NCI-H146 treated with DMSO at 0.1 percent for 48 hours (cell line): ENCODE results near the gene CALML3.
A peak's percentile ranks its signal among the peaks of the same experiment; 100 is the strongest.

Source experiments
- DNase-seq: peaks from one replicate; lab custom pipeline; 2025; ENCODE audit not compliant: unreplicated experiment; lab: John Stamatoyannopoulos, UW

Gene CALML3

DNA sequence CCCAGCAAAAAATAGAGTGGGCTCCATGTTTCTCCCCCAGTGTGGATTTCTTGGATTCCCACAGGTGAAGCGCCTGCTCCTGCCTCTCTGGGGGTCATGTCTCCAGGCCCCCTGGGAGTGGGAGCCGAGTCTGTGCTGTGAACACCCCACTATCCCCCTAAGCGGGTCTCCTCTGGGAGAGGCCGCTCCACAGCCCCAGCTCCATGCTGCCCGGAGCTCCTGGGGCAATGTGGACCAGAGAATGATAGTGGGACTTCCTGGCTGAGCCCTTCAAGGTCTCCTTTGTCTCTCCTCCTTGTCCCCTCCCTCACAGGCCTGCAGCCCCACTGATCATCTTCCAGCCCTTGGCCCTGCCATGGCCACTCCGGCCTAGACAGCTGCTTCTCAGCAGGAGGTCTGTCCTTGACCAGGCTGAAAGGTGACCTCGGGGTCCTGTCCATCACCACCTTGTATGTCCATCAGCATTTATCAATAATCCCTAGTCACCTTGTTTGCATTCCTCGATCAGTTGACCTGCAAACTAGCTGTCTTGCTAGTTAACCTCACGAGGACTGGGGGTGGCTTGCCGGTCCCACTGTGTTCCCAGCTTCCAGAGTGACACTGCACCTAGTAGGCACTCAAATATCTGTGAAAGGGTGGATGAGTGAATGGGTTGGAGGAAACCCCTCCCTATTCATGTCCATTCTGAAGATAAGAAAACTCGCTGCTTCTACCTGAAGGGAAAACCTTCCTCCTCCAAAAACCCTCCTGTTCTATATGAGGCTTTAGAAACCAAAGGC is 776 bp upstream of the CALML3 start:
- no peak for DNase-seq

DNA sequence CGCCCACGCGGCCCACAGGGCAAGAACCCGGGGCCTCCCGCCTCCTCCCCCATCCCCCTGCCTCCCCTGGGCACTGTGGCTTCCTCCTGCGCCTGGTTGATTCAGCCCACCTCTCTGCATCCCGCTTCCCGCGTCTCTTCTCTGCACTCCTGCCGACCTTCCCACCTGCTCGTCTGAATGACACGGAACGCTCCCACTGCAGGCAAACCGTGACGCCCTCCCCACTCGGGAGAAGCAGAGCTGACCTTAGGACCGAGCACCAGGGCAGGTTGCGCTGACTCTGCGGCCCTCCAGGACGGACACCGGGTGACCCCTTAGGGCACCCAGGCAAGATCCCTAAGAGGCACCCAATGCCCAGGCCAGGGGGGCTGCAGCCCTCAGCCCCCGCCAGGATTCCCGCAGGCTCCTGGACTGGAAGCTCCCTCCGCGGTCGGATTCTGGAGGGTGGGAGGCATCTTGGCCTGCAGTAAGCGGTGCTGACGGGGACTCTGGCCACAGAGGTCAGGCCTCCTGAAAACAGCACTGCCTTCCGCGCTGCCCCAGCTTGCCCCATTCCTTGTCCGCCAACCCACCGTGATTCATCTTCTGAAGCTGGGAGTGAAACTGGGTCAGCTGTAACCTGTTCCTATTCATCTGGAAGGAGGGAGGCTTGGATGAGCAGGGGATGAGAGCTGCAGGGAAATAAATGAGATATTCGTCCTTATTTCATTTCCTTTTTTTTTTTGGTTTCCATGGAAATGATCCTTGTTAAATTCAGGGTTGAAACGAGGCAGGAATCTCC is 990 bp downstream of the CALML3 start:
- DNase-seq, result no peak

DNA sequence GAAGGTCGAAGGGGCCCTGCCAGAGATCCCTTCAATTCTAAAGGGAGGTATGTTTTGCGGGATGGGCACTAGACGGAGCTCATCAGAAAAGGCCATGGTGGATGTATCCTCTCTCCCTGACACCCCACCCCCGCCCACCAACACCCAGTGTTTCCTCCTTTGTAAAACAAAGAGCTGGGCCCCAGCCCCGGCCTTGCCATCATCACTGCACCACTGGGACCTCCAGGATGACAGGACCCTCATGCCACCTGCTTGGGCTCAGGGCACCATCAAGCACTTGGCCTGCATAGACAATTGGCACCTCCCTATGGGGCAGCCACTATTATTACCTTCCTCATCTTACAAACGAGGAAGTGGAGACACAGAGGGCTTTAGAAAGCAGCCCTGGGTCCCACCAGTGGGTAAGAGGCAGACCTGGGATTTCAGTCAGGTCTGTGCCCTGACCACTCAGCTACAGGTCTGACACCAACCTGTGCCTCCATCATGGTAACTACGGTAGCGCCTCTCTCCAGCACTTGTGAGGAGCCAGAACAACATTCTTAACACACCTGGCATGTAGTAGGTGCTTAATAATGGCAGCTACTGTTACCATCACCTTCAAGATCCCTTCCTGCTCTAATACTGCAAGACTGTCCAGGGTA is 2.0 kb downstream of the CALML3 start:
- no peak for DNase-seq

DNA sequence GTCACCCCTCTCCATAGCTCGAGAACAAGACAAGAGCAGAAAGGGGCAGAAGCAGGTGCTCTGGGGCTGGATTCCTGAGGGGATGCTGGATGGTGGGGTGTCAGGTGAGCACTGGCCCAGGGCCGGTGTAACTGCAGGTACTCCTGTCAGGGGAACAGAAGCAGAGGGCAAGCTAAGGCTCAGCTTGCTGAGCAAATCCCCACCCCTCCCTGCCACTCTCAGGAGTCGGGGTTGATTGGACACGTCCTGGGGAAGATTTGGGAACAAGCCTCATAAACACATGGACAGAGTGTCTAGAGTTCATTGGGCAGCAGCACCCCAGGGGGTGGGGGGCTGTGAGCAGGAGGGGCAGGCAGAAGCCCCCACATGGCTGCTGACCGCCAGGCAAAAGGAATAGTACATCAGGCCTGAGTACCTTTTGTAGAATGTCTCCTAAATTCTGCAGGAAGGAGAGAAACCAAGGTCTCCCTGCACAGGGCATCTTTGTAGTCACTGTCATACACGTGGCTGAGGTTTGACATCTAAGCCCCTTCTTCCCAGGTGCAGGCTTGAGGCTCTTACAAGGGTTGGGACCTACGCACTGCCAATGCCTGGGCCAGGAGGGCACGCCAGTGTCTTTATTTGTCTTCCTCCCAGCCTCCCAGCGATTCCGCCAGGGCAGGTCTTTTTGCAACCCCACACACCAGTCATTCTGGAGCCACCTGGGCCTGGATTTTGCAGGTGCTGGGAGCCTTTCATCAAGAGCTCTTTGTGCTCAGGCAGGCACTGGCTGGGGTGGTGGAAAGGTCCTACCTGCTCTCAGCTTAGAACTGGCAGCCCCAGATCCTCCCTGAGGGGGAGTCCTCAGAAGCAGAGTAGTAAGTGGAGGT is 2.8 kb downstream of the CALML3 start:
- DNase-seq, result peak; percentile 24

DNA sequence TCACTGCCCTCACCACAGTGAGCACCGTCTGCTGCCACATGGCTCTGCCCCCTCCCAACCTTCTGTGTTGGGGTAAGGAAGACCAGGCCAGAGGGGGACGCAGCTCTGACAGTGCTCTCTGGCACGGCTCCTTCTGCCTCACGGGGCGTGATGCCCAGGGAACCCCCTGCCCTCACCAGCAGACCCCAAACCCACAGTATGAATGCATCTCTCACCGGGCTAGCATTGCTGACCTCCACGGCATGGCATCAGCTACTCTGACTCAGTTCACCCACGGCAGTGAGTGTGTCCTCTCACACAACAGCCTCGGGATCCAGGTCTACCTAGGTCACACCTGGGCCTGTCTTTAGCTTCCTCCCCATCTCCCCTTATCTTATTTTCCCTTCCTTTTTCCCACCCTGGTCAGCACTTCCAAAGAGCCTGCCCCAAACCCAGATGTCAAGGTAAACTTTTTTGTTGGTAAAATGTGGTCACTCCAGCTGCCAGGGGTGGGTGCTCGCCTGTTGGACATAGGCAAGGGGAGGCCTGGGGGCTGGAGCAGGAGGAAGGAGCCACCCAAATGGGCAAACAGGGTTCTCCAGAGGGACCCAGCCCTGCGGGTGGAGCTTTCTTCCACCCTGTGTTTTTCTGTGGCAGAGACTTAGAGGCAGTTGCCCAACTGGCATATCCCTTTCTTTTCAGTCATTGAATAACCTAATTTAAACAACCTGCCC is 4.4 kb downstream of the CALML3 start:
- DNase-seq, result no peak

DNA sequence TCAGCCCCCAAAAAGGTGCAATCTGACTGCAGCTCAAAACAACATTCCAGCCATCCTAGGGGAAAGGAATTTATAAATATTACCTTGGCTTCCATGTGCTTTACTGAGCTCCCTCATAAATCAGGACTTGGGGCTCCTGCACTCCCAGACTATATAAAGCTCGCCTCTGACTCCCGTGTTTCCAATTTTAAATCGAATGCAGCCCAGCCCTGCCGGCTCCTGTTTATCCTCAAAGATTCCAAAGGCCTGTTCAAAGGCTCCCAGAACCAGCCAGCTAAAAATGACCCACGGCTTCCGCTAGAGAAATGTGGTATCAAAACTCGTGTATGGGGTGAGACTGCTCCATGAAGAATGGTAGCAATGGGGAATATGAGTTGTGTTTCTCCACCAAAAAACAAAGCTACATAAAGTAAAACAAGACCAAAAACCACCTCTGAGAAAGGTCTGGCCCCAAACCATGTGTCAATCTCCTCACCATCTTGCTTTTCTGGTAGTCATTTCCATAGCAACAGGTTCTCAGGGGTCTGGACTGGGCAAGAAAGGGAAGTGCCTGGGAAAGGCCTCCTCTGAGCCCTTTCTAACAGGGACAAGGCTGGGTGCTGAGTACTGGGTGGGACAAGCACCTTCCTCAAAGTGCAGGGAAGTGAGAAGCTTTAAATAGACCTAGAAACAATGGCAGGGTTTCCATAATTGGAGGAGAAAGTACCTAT is 5.1 kb downstream of the CALML3 start:
- no peak for DNase-seq

DNA sequence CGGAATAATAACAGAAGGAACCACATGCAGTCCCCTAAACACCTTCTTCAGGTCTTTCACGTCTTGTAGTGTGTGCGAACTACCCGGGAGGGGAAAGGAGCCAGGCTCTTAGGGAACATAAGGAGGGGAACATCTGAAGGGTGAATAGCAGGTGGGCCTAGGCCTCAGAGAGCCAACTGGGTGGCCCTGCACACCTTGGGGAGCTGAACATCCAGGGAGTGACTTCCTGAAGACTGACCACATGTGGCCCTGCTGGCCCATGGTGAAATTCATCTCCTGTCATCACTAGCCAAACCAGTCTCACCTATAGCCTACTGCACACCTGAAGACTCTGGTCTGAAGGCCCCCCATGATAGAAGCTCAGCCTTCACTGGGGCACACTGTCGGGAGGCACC is 5.6 kb downstream of the CALML3 start:
- DNase-seq, result no peak

DNA sequence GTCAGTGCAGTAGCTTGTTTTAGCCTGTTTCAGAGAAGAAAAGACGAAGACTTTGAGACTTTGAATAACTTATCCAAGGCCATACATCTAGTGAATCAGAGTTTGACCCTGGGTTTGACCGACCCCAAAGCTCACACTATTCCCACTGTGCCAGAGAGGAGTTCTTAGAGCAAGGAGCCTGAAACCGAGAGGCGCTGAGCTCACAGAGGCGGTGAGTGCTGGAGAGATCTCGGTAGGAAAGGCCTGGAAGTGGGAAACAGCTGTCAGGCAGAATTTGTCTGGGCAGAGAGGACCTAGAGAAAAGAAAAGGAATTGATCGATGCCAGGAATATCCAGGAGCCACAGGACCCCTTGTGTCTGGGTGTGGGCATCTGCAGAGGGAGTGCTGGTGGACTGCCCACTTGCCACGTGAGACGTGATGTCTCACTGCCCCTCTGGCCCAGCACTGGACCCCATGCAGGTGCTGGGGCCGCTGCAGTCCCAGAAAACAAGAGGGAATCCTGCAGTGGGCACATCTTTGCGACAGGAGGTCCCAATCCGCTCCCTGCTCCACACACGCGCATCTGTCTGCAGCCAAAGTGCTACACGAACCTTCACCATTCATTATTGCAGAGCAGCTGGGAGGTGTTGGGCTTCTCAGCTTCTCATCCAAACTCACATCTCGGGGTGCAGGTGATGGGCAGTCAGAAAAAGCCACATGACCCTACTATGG is 6.2 kb downstream of the CALML3 start:
- no peak for DNase-seq

DNA sequence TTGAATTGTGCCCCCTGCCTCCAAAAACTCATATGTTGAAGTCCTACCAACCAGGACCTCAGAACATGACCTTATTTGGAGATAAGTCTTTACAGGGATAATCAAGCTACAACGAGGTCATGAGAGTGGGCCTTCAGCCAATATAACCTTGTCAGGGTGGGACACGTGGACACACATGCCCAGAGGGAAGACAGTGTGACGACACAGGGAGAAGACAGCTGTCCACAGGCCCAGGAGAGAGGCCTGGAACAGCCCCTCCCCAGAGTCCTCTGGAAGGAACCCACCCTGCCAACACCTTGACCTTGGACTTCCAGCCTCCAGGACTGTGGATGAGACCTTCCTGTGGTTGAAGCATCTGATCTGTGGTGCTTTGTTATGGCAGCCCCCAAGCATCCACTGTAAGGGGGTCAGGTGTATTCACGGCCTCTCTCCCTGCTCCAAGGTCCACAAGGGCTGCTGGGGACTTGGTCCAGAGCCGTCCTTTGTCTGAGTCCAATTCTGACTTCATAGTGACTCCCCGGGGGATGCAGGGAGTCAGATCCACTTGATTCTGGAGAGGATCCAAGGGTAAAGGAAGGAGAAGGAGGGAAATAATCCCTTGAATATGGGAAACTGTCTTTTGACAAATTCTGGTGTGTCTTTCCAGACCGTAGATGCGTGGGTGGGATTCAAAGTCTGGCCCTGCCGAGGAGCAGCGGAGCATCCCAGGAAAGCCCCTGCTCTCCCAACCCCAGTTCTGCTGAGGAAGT is 7.0 kb downstream of the CALML3 start:
- no peak for DNase-seq

DNA sequence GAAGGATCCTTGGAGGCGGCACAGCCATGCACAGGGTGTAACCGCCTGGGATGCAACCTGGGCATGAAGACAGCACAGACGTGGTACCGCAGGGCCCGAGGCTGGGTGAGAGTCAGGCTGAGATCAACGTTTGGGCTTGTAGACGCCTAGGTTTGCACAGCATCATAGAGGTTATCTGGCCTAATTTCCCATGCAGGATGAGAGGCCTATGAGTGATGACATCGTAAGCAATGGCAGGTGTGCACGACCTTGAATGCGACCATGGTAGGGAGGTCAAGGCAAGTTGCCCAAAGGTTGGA is 7.5 kb downstream of the CALML3 start:
- DNase-seq, result no peak

DNA sequence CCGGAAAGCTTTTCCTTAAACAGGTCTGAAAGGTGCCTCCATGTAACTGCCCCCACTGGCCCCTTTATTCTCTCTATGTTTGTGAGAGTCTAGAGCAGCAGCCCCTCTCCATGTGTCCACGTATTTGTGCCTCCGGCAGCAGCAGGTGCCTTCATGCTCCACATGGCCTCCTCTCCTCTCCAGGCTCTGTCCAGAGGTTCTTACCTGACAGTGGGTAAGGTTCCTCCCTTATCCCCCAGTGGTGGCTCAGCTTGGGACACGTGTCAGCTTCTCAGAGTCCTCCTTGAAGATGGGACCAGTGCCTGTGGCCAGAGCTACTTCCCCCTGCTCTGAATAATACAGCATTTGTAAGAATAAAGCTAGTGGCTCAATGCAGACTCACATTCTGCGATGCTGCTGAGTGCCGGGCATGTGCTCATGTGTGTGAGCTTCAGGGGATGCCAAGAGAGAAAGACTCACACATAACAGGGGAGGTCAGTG is 7.9 kb downstream of the CALML3 start:
- DNase-seq, result no peak

DNA sequence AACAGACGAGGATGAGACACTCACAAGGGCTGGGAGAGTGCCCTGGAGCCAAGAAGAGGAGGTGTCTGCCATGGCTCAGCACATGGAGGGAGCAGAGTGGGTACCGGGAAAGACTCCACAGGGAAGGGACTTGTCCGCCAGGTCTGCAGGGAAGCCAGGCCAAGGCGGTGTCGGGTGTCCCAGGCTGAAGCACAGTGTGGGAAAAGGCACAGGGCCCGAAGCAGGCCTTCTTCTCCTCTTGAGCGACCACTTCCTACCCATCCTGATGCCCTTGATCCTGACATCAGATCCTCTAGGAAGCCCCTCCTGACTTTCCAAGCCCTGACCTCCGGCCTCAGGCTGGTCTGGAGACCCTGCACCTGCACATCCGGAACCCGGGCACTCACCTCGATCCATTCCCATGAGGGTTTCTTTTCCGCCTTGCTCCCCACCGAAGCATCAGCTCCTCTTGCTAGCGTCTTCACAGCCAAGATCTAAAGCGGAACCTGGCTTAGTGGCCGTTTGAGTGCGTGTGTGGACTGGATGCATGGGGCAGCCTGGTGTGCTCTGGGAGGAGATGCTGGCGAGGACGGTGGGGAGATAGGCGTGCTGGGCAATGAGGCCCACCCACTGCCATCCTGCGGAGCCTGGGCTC is 8.5 kb downstream of the CALML3 start:
- DNase-seq, result no peak

DNA sequence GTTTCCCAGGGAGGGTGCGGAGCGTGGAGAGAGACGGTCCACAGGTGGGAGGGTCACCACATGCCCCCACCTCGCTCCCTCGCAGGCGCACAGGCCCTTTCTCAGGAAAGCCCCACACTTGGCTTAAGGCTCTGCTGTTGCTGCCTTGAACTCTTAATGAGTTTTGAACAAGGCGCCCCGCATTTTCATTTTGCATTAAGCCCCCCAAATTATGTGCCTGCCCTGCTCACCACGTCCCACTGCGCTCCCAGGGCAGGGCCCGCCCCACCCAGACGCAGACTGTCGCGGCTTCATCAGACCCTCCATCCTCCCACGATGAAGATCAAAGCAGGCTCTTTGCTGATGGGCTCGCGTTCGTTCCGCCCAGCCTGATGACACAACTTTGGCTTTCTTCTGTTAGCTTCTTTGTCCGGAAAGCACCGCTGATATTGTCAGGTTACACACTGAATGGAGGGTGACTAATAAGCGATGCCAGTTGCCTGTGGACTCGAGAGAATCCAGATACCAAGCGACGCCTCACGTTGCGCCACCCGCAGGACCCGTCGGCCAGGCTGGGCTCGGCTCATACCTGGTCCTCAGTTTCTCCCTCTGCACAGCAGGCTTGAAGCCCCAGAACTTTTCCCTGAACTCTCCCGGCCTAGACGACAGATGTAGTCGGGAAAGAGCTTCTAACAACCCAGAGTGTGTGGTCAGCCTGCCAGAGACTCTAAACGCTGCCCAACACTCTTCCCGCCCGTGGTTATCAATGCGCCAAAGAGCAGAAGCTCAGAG is 9.5 kb downstream of the CALML3 start:
- no peak for DNase-seq

DNA sequence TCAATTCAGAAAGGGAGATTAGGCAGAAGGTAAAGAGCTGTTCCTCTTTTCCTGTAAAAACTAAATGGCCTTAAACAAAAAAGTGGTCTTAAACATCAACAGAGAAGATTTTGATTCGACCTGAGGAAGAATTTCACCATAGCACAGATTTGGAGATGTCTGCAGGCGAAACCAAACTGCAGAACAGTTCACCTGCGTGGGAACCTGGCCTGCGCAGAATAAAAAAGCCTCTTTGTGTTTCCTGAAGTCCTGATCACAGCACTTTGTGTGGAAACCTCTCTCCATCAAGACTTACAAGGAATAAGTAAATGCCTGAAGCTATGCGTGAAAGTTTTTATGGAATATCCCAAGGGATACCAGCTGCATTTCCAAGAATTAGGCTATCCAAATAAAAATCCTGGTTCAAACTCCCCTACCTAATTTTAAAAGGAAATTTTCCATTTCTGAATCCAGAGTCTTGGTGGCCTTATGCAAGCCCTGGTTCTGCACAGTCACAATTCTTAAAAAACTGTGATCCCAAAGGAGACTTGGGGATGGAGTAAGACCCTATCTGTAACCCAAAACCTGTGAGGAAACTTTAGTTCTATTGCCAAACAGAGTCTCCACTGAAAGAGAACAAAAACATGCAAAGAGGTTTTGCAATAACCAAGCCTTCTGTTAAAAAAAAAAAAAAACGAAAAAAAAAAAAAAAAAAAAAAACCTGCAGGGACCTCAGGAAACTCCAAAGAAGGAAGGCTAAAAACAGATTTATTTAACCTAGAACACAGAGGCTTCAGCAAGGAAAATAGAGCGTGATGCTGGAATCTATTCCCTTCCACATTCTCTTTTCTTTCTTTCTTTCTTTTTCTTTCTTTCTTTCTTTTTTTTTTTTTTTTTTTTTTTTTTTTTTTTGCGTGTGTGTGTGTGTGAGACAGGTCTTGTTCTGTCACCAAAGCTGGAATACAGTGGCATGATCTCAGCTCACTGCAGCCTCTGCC is 10.4 kb downstream of the CALML3 start:
- DNase-seq, result no peak

DNA sequence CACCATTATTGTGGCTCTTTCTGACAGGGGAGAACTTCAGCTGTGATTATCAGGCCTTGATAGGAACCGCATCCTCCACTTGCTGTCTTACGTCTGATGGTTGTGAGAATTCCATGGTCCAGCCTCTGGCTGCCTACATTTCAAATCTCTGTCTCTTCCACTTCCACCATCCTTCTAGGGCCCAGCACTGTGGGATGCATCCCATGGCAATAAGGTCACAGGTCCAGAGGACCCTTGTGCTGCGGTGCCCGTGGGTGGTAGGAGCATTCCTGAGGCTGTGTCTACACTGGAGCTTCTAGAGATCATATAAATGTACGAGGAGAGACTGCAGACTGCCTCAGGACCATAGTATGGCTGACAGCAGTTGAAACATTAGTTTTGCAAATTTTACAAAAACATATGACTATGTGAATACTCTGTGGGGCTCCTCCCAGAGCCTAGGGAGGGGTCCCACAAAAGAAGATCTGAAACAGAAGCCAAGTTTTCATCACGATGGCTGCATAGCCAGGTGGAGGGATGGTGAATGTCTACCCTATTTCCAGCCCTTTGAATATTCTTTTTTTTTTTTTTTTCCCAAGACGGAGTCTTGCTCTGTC is 11.8 kb downstream of the CALML3 start:
- no peak for DNase-seq

DNA sequence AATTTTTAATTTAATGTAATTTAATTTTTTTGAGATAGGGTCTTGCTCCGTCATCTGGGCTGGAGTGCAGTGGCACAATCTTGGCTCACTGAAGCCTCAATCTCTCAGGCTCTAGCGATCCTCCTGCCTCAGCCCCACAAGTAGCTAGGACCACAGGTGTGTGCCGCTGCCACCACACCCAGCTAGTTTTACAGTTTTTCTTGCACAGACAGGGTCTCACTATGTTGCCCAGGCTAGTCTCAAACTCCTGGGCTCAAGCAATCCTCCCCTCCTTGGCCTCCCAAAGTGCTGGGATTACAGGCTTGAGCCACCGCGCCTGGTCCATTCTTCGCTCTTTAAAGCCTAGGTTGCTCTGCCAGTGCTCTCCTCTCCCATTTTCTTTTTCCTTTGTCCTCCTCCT is 12.9 kb downstream of the CALML3 start:
- DNase-seq, result no peak
